ENCODE data around the gene NR2F1-AS1.

- TF ChIP-seq ZFP36 (IDR thresholded peaks at IDR 0.05; ENCODE audit: low read depth, low read length, partially characterized antibody) = no peak
- no peak for TF ChIP-seq CTCF (IDR thresholded peaks at IDR 0.05 in 2 of 3, conservative IDR thresholded peaks at IDR 0.05 in 1 of 3; ENCODE audit: insufficient read depth in 2 of 3, low read depth in 1 of 3, low read length in 3 of 3)
- no peak for TF ChIP-seq RAD51 (IDR thresholded peaks at IDR 0.05; ENCODE audit: borderline replicate concordance, low read depth)
- no peak for TF ChIP-seq XRCC5 (IDR thresholded peaks at IDR 0.05; ENCODE audit: low read depth, low read length)
- TF ChIP-seq ZNF232 (CRISPR knock-in tag; IDR thresholded peaks at IDR 0.05) = no peak
- no peak for TF ChIP-seq TCF7L2 (IDR thresholded peaks at IDR 0.05; ENCODE audit: low read depth, low read length)
- TF ChIP-seq ATF3 (IDR thresholded peaks at IDR 0.05) = no peak
- no peak for TF ChIP-seq ATF3 (CRISPR knock-in tag; conservative IDR thresholded peaks at IDR 0.05)
- no peak for TF ChIP-seq HMG20B (CRISPR knock-in tag; IDR thresholded peaks at IDR 0.05)
- TF ChIP-seq PATZ1 (CRISPR knock-in tag; IDR thresholded peaks at IDR 0.05; ENCODE audit: borderline replicate concordance) = no peak
- no peak for TF ChIP-seq ZNF696 (CRISPR knock-in tag; conservative IDR thresholded peaks at IDR 0.05)
These were observed 42.1 kb upstream of the NR2F1-AS1 start for GRCh38 chr5:93623153-93623552.

Data from K562 (cell line).